IMR-90 (cell line): ENCODE measurements around the gene ALS2CL. TPM values are rescaled to one million over a fixed set of nuclear protein-coding genes. Genes with fewer than 3 reads are reported as not detected.

ENCODE experiments used
- ATAC-seq: fragments of 200-7000 bp; cut with Tn5 transposase; 2 replicates; pipeline ENCODE4 v1.9.1; 2020; ENCODE audit warnings: low read depth, mild to moderate bottlenecking, moderate library complexity
- BruUV-seq: library from RNA; stranded (reverse); fragments of 400-500 nt; replicated peaks from 2 replicates; lab custom pipeline; 2021; lab: Mats Ljungman, UMichigan
- CTCF ChIA-PET: fragments of 300-600 bp; formaldehyde crosslinking; extraction: SDS; loops from one replicate; lab custom pipeline; 2021; ENCODE audit warnings: antibody characterized with exemption; lab: Yijun Ruan, JAX
- POLR2A ChIA-PET: fragments of 300-600 bp; sonication (Branson Sonifier 250); formaldehyde crosslinking; loops from one replicate; lab custom pipeline; 2022; ENCODE audit warnings: antibody characterized with exemption; ENCODE audit not compliant: unreplicated experiment; lab: Charles Lee
- DNase-seq: peaks from one replicate; pipeline ENCODE4 v3.0.0; 2013
- H2AFZ ChIP-seq: replicated peaks from 2 replicates; pipeline ENCODE3; 2013; ENCODE audit warnings: low read length, mild to moderate bottlenecking; ENCODE audit not compliant: poor library complexity
- H2AK5ac ChIP-seq: 2 replicates; pipeline ENCODE4 v1.6.1; 2013; ENCODE audit warnings: low read depth, low read length, inconsistent platforms
- H2AK9ac ChIP-seq: replicated peaks from 2 replicates; pipeline ENCODE3; 2013; ENCODE audit warnings: mild to moderate bottlenecking, low read depth, low read length, moderate library complexity; ENCODE audit not compliant: poor library complexity
- H2BK120ac ChIP-seq: 2 replicates; pipeline ENCODE4 v1.6.1; 2013; ENCODE audit warnings: low read depth, low read length, inconsistent platforms
- H2BK15ac ChIP-seq: 3 replicates; pipeline ENCODE4 v1.6.1; 2013; ENCODE audit warnings: low read depth, low read length, inconsistent platforms
- H2BK20ac ChIP-seq: 2 replicates; pipeline ENCODE4 v1.6.1; 2013; ENCODE audit warnings: low read depth, mild to moderate bottlenecking, inconsistent platforms, low read length, moderate library complexity
- H2BK5ac ChIP-seq: 2 replicates; pipeline ENCODE4 v1.6.1; 2013; ENCODE audit warnings: mild to moderate bottlenecking, low read depth, low read length, inconsistent platforms; ENCODE audit not compliant: poor library complexity, severe bottlenecking
- H3K14ac ChIP-seq: replicated peaks from 2 replicates; pipeline ENCODE4 v1.6.1; 2013; ENCODE audit warnings: low read depth, low read length, inconsistent platforms
- H3K18ac ChIP-seq: 2 replicates; pipeline ENCODE4 v1.6.1; 2013; ENCODE audit warnings: low read depth, low read length, control low read depth
- H3K23ac ChIP-seq: 2 replicates; pipeline ENCODE4 v1.6.1; 2013; ENCODE audit warnings: low read depth, low read length, inconsistent platforms
- H3K27ac ChIP-seq: 2 replicates; pipeline ENCODE4 v1.5.1; 2013; ENCODE audit warnings: mild to moderate bottlenecking, control low read depth, low read length; ENCODE audit not compliant: insufficient read depth
- H3K27me3 ChIP-seq: 2 replicates; pipeline ENCODE4 v1.6.1; 2013; ENCODE audit warnings: low read length; ENCODE audit not compliant: control insufficient read depth, insufficient read depth
- H3K36me3 ChIP-seq: 2 replicates; pipeline ENCODE4 v1.6.1; 2013; ENCODE audit warnings: low read length, mixed read lengths; ENCODE audit not compliant: control insufficient read depth, insufficient read depth
- H3K4ac ChIP-seq: 2 replicates; pipeline ENCODE4 v1.6.1; 2013; ENCODE audit warnings: low read depth, low read length, inconsistent platforms
- H3K4me1 ChIP-seq: 2 replicates; pipeline ENCODE4 v1.6.1; 2013; ENCODE audit warnings: low read length, mixed read lengths; ENCODE audit not compliant: control insufficient read depth, insufficient read depth
- H3K4me2 ChIP-seq: 2 replicates; pipeline ENCODE4 v1.6.1; 2013; ENCODE audit warnings: low read depth, mild to moderate bottlenecking, control low read depth, low read length, moderate library complexity
- H3K4me3 ChIP-seq: 2 replicates; pipeline ENCODE4 v1.5.1; 2013; ENCODE audit warnings: low read depth, mild to moderate bottlenecking, control low read depth, low read length, moderate library complexity; ENCODE audit not compliant: insufficient read depth
- H3K56ac ChIP-seq: 2 replicates; pipeline ENCODE4 v1.6.1; 2013; ENCODE audit warnings: low read length, inconsistent platforms; ENCODE audit not compliant: insufficient read depth; ENCODE audit errors: extremely low read depth
- H3K79me1 ChIP-seq, 2 experiments: 2 replicates each; pipeline ENCODE4 v1.6.1; 2013; ENCODE audit warnings: low read length in 2 of 2, inconsistent platforms in 1 of 2, low read depth in 1 of 2
- H3K9ac ChIP-seq: 2 replicates; pipeline ENCODE4 v1.6.1; 2013; ENCODE audit warnings: low read depth, low read length, control low read depth
- H3K9me1 ChIP-seq: 2 replicates; pipeline ENCODE4 v1.6.1; 2013; ENCODE audit warnings: low read length, inconsistent platforms; ENCODE audit not compliant: insufficient read depth
- H3K9me3 ChIP-seq: 2 replicates; pipeline ENCODE4 v1.6.1; 2013; ENCODE audit warnings: low read length; ENCODE audit not compliant: control insufficient read depth, insufficient read depth
- H4K20me1 ChIP-seq: 2 replicates; pipeline ENCODE4 v1.6.1; 2013; ENCODE audit warnings: low read length, inconsistent platforms; ENCODE audit not compliant: insufficient read depth
- H4K5ac ChIP-seq: 2 replicates; pipeline ENCODE4 v1.6.1; 2013; ENCODE audit warnings: mild to moderate bottlenecking, low read depth, low read length, control low read depth
- H4K8ac ChIP-seq, 2 experiments: 2 replicates each; pipeline ENCODE4 v1.6.1; 2013; ENCODE audit warnings: low read depth in 2 of 2, low read length in 2 of 2, control low read depth in 1 of 2, inconsistent platforms in 1 of 2
- H4K91ac ChIP-seq: 2 replicates; pipeline ENCODE4 v1.6.1; 2013; ENCODE audit warnings: low read depth, low read length, inconsistent platforms; ENCODE audit not compliant: insufficient read depth
- RAD21 ChIP-seq: IDR thresholded peaks from 2 replicates; pipeline ENCODE4 v1.6.1; 2012; ENCODE audit warnings: low read length, improper control_type of control experiment
- WGBS, 2 experiments: methylation state at CpG; one replicate each; pipeline versions ENCODE4 v1.1.5 to v1.1.7; 2013; ENCODE audit warnings: missing lambda C conversion rate in 2 of 2; ENCODE audit not compliant: insufficient read length in 1 of 2; ENCODE audit errors: extremely low coverage in 2 of 2; 5-methylcytosine and 5-hydroxymethylcytosine counted together
- dilution Hi-C: fragments of 300-500 bp; cut with HindIII; formaldehyde crosslinking; loops from one replicate; pipeline ENCODE4 v1.14.3; 2018; ENCODE audit warnings: low sequenced_read_pairs; ENCODE audit not compliant: unreplicated experiment
- in situ Hi-C: fragments of 300-500 bp; cut with MboI; formaldehyde crosslinking; loops from 3 replicates; pipeline ENCODE4 v1.14.3; 2019; ENCODE audit warnings: low sequenced_read_pairs, inconsistent platforms, mixed read lengths
- intact Hi-C: fragments of 100-400 bp; cut with micrococcal nuclease; formaldehyde crosslinking; loops from 2 replicates; pipeline ENCODE4 v1.10.0; 2022
- polyA plus RNA-seq, 3 experiments: library from polyadenylated mRNA; depleted of rRNA; stranded (reverse); fragments of >200 nt; gene quantifications; 2 replicates each; pipeline ENCODE4 v1.2.3, GENCODE V29; 2012; ENCODE audit warnings: low replicate concordance in 1 of 3
- total RNA-seq: library from RNA; depleted of rRNA; stranded (reverse); fragments of >200 nt; gene quantifications from 2 replicates; pipeline ENCODE4 v1.2.3, GENCODE V29; 2012

ALS2CL gene
- total and polyA plus RNA-seq, 2 of the 4 experiments (the other 2 are of a cell fraction): 2.2 to 4.8 TPM

DNA sequence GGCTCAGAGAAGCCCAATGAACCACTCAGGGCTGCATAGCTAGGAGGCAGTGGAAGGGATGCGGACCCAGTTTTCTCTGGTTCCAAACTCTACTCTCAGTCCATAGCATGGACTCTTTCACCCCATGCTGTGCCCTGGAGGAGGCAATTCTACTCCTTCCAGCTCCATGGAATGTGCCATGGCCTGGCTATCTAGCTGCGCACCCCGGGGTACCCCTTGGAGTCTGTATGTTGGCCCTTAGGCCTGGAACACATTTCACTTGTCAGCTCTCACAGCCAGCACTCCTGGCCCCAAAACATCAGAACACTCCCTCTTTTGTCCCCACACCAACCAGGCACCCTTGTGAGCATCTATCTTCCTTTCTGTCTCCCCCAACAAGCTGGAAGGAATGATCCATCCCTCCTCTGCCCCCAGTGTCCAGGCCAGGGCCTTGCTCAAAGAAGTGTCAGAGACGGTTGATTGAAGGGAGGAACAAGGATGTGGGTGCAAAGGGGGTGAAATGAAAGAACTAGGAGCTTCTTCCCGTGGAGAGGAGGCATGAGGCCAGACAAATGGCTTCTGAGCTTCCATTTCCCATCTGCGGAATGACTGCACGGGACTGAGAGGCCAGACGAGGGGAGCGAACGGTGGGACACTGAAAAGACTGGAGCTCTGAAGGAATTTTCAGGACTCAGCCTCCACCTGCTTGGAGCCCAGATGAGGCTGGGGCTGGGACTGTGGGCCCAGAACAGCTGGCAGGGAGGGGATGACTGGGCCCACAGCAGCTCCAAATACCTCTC lies 21.4 kb upstream of the ALS2CL start:
- no TSS peak for BruUV-seq
- no peak overlapping the region for H3K4me2 ChIP-seq
- ChIA-PET POLR2A (no interaction called here), CTCF (no interaction called here)
- H3K27me3 ChIP-seq: peaks cover 56% of the 10 kb centered on the region
- dilution Hi-C loops: no loop called here
- in situ Hi-C loops: loop anchor here (25.0 kb wide), 1 partner anchor 647 kb away; no protein-coding TSS in a partner anchor
- no peak overlapping the region for H2AK5ac ChIP-seq
- H2AK9ac ChIP-seq: no peak overlapping the region
- no peak overlapping the region for H2AFZ ChIP-seq
- no peaks in the 10 kb centered on the region for H4K20me1 ChIP-seq
- 57% methylated on average over 5 of the region's 10 CpGs; no CpG with 5 or more reads in 1 of the 2 experiments for WGBS, 2 experiments
- H2BK120ac ChIP-seq: no peak overlapping the region
- no peak overlapping the region for H3K56ac ChIP-seq
- no peak overlapping the region for H3K4me3 ChIP-seq
- no peaks in the 10 kb centered on the region for H3K36me3 ChIP-seq
- H2BK20ac ChIP-seq: no peak overlapping the region
- H3K23ac ChIP-seq: no peak overlapping the region
- H3K4ac ChIP-seq: no peak overlapping the region
- H2BK5ac ChIP-seq: no peak overlapping the region
- no peaks in the 10 kb centered on the region for H3K4me1 ChIP-seq
- intact Hi-C loops: no loop called here
- no peak overlapping the region for H3K9ac ChIP-seq
- H2BK15ac ChIP-seq: no peak overlapping the region
- no peaks in the 10 kb centered on the region for H3K9me1 ChIP-seq
- H4K91ac ChIP-seq: no peak overlapping the region
- ATAC-seq (no peak), DNase-seq (no peak)
- H4K5ac ChIP-seq: no peak overlapping the region
- H3K18ac ChIP-seq: no peak overlapping the region
- H3K79me1 ChIP-seq: no peaks in the 10 kb centered on the region
- no peak overlapping the region for H3K14ac ChIP-seq
- TF ChIP-seq RAD21: no peak
- no peak overlapping the region for H3K27ac ChIP-seq
- H3K9me3 ChIP-seq: no peaks in the 10 kb centered on the region
- no peak overlapping the region for H4K8ac ChIP-seq
